Astrocyte (in vitro differentiated cells and primary cell): ENCODE measurements around the gene MBNL1. TPM values are rescaled to one million over a fixed set of nuclear protein-coding genes. Genes with fewer than 3 reads are reported as not detected.

ENCODE experiments used
- DNase-seq: peaks from one replicate; pipeline ENCODE4 v3.0.0-alpha.2; 2010; ENCODE audit warnings: low read depth
- FAIRE-seq: peaks from 2 replicates; lab custom pipeline; 2011; peaks lifted over from hg19 to GRCh38; lab: Jason Lieb, UNC
- H2AFZ ChIP-seq: 2 replicates; pipeline ENCODE4 v1.6.0; 2012; ENCODE audit warnings: low read depth, low read length, inconsistent platforms
- H3K27ac ChIP-seq: 2 replicates; pipeline ENCODE4 v1.5.1; 2011; ENCODE audit warnings: low read depth, low read length, inconsistent platforms
- H3K27me3 ChIP-seq: 2 replicates; pipeline ENCODE4 v1.6.0; 2011; ENCODE audit warnings: low read length, inconsistent platforms; ENCODE audit not compliant: insufficient read depth
- H3K36me3 ChIP-seq: 2 replicates; pipeline ENCODE4 v1.5.1; 2011; ENCODE audit warnings: low read length, inconsistent platforms; ENCODE audit not compliant: insufficient read depth
- H3K4me1 ChIP-seq: 2 replicates; pipeline ENCODE4 v1.5.1; 2011; ENCODE audit warnings: low read length, inconsistent platforms; ENCODE audit not compliant: insufficient read depth
- H3K4me2 ChIP-seq: 2 replicates; pipeline ENCODE4 v1.6.0; 2012; ENCODE audit warnings: low read length, inconsistent platforms
- H3K4me3 ChIP-seq: 2 replicates; pipeline ENCODE4 v1.5.1; 2011; ENCODE audit warnings: low read depth, mild to moderate bottlenecking, low read length, inconsistent platforms; ENCODE audit not compliant: insufficient read depth
- H3K79me2 ChIP-seq: 2 replicates; pipeline ENCODE4 v1.6.0; 2012; ENCODE audit warnings: mild to moderate bottlenecking, low read length, inconsistent platforms; ENCODE audit not compliant: insufficient read depth
- H3K9ac ChIP-seq: 2 replicates; pipeline ENCODE4 v1.6.0; 2012; ENCODE audit warnings: mild to moderate bottlenecking, low read length, inconsistent platforms
- H3K9me3 ChIP-seq: 2 replicates; pipeline ENCODE4 v1.5.1; 2012; ENCODE audit warnings: low read depth, mild to moderate bottlenecking, low read length, inconsistent platforms; ENCODE audit not compliant: insufficient read depth
- H4K20me1 ChIP-seq: 2 replicates; pipeline ENCODE4 v1.6.0; 2012; ENCODE audit warnings: low read length, inconsistent platforms; ENCODE audit not compliant: insufficient read depth
- H3K27ac Mint-ChIP-seq: one replicate; pipeline ENCODE4 v1.8.0; 2021; ENCODE audit warnings: mild to moderate bottlenecking, mixed read lengths; ENCODE audit not compliant: unreplicated experiment
- H3K27me3 Mint-ChIP-seq: one replicate; pipeline ENCODE4 v1.8.0; 2021; ENCODE audit warnings: low read depth, mixed read lengths; ENCODE audit not compliant: unreplicated experiment
- H3K36me3 Mint-ChIP-seq: one replicate; pipeline ENCODE4 v1.8.0; 2021; ENCODE audit warnings: low read depth, mixed read lengths; ENCODE audit not compliant: unreplicated experiment
- H3K4me1 Mint-ChIP-seq: one replicate; pipeline ENCODE4 v1.8.0; 2021; ENCODE audit warnings: low read depth, mixed read lengths; ENCODE audit not compliant: unreplicated experiment
- H3K4me3 Mint-ChIP-seq: one replicate; pipeline ENCODE4 v1.8.0; 2021; ENCODE audit warnings: mild to moderate bottlenecking, moderate library complexity, mixed read lengths; ENCODE audit not compliant: unreplicated experiment
- H3K9me3 Mint-ChIP-seq: one replicate; pipeline ENCODE4 v1.8.0; 2021; ENCODE audit warnings: mild to moderate bottlenecking, mixed read lengths; ENCODE audit not compliant: unreplicated experiment
- CTCF ChIP-seq: IDR thresholded peaks from 2 replicates; pipeline ENCODE4 v1.5.1; 2011; ENCODE audit warnings: low read depth, mild to moderate bottlenecking, inconsistent platforms, low read length, moderate library complexity; ENCODE audit not compliant: insufficient read depth
- EZH2 ChIP-seq: IDR thresholded peaks from 2 replicates; pipeline ENCODE4 v1.6.1; 2012; ENCODE audit warnings: mild to moderate bottlenecking, low read length, inconsistent platforms; ENCODE audit not compliant: insufficient read depth
- total RNA-seq: library from RNA; stranded (reverse); gene quantifications from 2 replicates; pipeline ENCODE4 v1.2.1, GENCODE V29; 2021

The MBNL1 gene
- total RNA-seq, 1 donor from 2014 or later, result 93.1 TPM

- H3K9me3 ChIP-seq, result no peaks in the 10 kb centered on the region
- H3K27me3 Mint-ChIP-seq, result no peaks in the 10 kb centered on the region
- H3K4me3 ChIP-seq, result no peak overlapping the region
- peaks cover 7% of the 10 kb centered on the region for H3K36me3 ChIP-seq
- H3K27me3 ChIP-seq, result no peaks in the 10 kb centered on the region
- H3K9ac ChIP-seq, result peak overlapping the region; percentile 52
- peaks cover 7% of the 10 kb centered on the region for H3K36me3 Mint-ChIP-seq
- FAIRE-seq, result no peak
- no peak overlapping the region for H3K27ac Mint-ChIP-seq
- peak overlapping the region; percentile 75 for H3K27ac ChIP-seq
- H2AFZ ChIP-seq, result no peak overlapping the region
- H3K9me3 Mint-ChIP-seq, result no peaks in the 10 kb centered on the region
- DNase-seq, result no peak
- H4K20me1 ChIP-seq, result peaks cover 47% of the 10 kb centered on the region
- no peak overlapping the region for H3K4me3 Mint-ChIP-seq
- H3K4me1 Mint-ChIP-seq, result peaks cover 44% of the 10 kb centered on the region
- H3K79me2 ChIP-seq, result peaks cover 95% of the 10 kb centered on the region
- H3K4me1 ChIP-seq, result peaks cover 34% of the 10 kb centered on the region
- peak overlapping the region; percentile 51 for H3K4me2 ChIP-seq
- TF ChIP-seq CTCF (no peak), EZH2 (no peak)
Observed at GRCh38 chr3:152301745-152302181, 33.0 kb downstream of the MBNL1 start.

- Mint-ChIP-seq H3K4me1 (peaks cover 39% of the 10 kb centered on the region), H3K4me3 (no peak overlapping the region), H3K36me3 (peaks cover 7% of the 10 kb centered on the region), H3K27ac (peak overlapping the region; percentile 56), H3K27me3 (no peaks in the 10 kb centered on the region), H3K9me3 (no peaks in the 10 kb centered on the region)
- H3K9me3 ChIP-seq, result no peaks in the 10 kb centered on the region
- TF ChIP-seq EZH2 (no peak), CTCF (no peak)
- H3K36me3 ChIP-seq, result peaks cover 7% of the 10 kb centered on the region
- no peak overlapping the region for H2AFZ ChIP-seq
- peak overlapping the region; percentile 52 for H3K9ac ChIP-seq
- peaks cover 95% of the 10 kb centered on the region for H3K79me2 ChIP-seq
- FAIRE-seq, result no peak
- no peaks in the 10 kb centered on the region for H3K27me3 ChIP-seq
- DNase-seq, result peak; percentile 91
- H3K4me3 ChIP-seq, result no peak overlapping the region
- H3K4me1 ChIP-seq, result peaks cover 43% of the 10 kb centered on the region
- peaks cover 43% of the 10 kb centered on the region for H4K20me1 ChIP-seq
- peak overlapping the region; percentile 43 for H3K4me2 ChIP-seq
- H3K27ac ChIP-seq, result peak overlapping the region; percentile 75
Observed at GRCh38 chr3:152302521-152303021, 33.8 kb downstream of the MBNL1 start.

GRCh38 chr3:152304160-152304559 lies 35.4 kb downstream of the MBNL1 start:
- no peak overlapping the region for H3K4me3 Mint-ChIP-seq
- Histone ChIP-seq H3K27ac (no peak overlapping the region), H3K4me2 (no peak overlapping the region), H3K4me1 (peaks cover 40% of the 10 kb centered on the region), H3K79me2 (peaks cover 95% of the 10 kb centered on the region), H3K4me3 (no peak overlapping the region), H4K20me1 (peaks cover 44% of the 10 kb centered on the region), H3K36me3 (peaks cover 7% of the 10 kb centered on the region), H2AFZ (no peak overlapping the region), H3K9ac (no peak overlapping the region), H3K9me3 (no peaks in the 10 kb centered on the region), H3K27me3 (no peaks in the 10 kb centered on the region)
- H3K36me3 Mint-ChIP-seq, result peaks cover 5% of the 10 kb centered on the region
- peaks cover 46% of the 10 kb centered on the region for H3K4me1 Mint-ChIP-seq
- H3K27me3 Mint-ChIP-seq, result no peaks in the 10 kb centered on the region
- no peaks in the 10 kb centered on the region for H3K9me3 Mint-ChIP-seq
- no peak for TF ChIP-seq EZH2
- no peak for TF ChIP-seq CTCF
- no peak for DNase-seq
- H3K27ac Mint-ChIP-seq, result no peak overlapping the region
- no peak for FAIRE-seq
